MM.1S (cell line): ENCODE results near the gene AP4S1.

ENCODE experiments used
- DNase-seq: peaks from one replicate; pipeline ENCODE4 v3.0.0-alpha.2; 2015
- H2AFZ ChIP-seq: fragments of 300-600 bp; sonication (generic); 2 replicates; pipeline ENCODE4 v1.6.0; 2016; ENCODE audit warnings: antibody characterized with exemption, low read length
- H3F3A ChIP-seq: fragments of 300-600 bp; sonication (generic); 2 replicates; pipeline ENCODE4 v1.6.1; 2016; ENCODE audit warnings: mild to moderate bottlenecking, antibody characterized with exemption, low read length, moderate library complexity, mixed read lengths; ENCODE audit not compliant: insufficient read depth
- H3K27ac ChIP-seq: fragments of 300-600 bp; sonication (generic); 2 replicates; pipeline ENCODE4 v1.5.1; 2016; ENCODE audit warnings: mild to moderate bottlenecking, low read length
- H3K27me3 ChIP-seq: fragments of 300-600 bp; sonication (generic); replicated peaks from 2 replicates; pipeline ENCODE4 v1.6.0; 2016; ENCODE audit warnings: low read length; ENCODE audit not compliant: insufficient read depth
- H3K36me3 ChIP-seq: fragments of 300-600 bp; sonication (generic); replicated peaks from 2 replicates; pipeline ENCODE4 v1.6.1; 2016; ENCODE audit warnings: mild to moderate bottlenecking, low read length, mixed read lengths; ENCODE audit not compliant: insufficient read depth
- H3K4me1 ChIP-seq: fragments of 300-600 bp; sonication (generic); 2 replicates; pipeline ENCODE4 v1.6.1; 2016; ENCODE audit warnings: low read length, mixed read lengths
- H3K4me2 ChIP-seq: fragments of 300-600 bp; sonication (generic); 2 replicates; pipeline ENCODE4 v1.6.0; 2016; ENCODE audit warnings: low read depth, low read length
- H3K4me3 ChIP-seq: fragments of 300-600 bp; sonication (generic); 2 replicates; pipeline ENCODE4 v1.5.1; 2016; ENCODE audit warnings: low read length, mixed read lengths
- H3K79me2 ChIP-seq: fragments of 300-600 bp; sonication (generic); 2 replicates; pipeline ENCODE4 v1.6.1; 2016; ENCODE audit warnings: mixed run types, low read length, mixed read lengths
- H3K9ac ChIP-seq: fragments of 300-600 bp; sonication (generic); 2 replicates; pipeline ENCODE4 v1.6.1; 2016; ENCODE audit warnings: low read length, mixed read lengths
- H3K9me2 ChIP-seq: fragments of 300-600 bp; sonication (generic); replicated peaks from 2 replicates; pipeline ENCODE4 v1.6.1; 2016; ENCODE audit warnings: mild to moderate bottlenecking, low read length, mixed read lengths; ENCODE audit not compliant: insufficient read depth
- H3K9me3 ChIP-seq: fragments of 300-600 bp; sonication (generic); replicated peaks from 2 replicates; pipeline ENCODE4 v1.6.1; 2016; ENCODE audit warnings: mild to moderate bottlenecking, low read length, mixed read lengths; ENCODE audit not compliant: insufficient read depth
- H4K20me1 ChIP-seq: fragments of 300-600 bp; sonication (generic); 2 replicates; pipeline ENCODE4 v1.6.1; 2016; ENCODE audit warnings: mild to moderate bottlenecking, low read length, moderate library complexity, mixed read lengths; ENCODE audit not compliant: insufficient read depth
- CTCF ChIP-seq: fragments of 300-600 bp; sonication (generic); IDR thresholded peaks from 2 replicates; pipeline ENCODE4 v1.5.1; 2016; ENCODE audit warnings: antibody characterized with exemption, low read length, mixed read lengths
- EZH2 ChIP-seq: fragments of 300-600 bp; sonication (generic); optimal IDR thresholded peaks from 2 replicates; pipeline ENCODE3; 2017; ENCODE audit warnings: low read depth, mild to moderate bottlenecking, antibody characterized with exemption, low read length, mixed read lengths
- EZH2phosphoT487 ChIP-seq: fragments of 300-600 bp; sonication (generic); IDR thresholded peaks from 2 replicates; pipeline ENCODE4 v1.6.1; 2018; ENCODE audit warnings: antibody characterized with exemption, low read length

AP4S1 gene

GRCh38 chr14:31022386-31022785 is 3.1 kb upstream of the AP4S1 start:
- H4K20me1 ChIP-seq, result no peaks in the 10 kb centered on the region

GRCh38 chr14:31024010-31024480 is 1.4 kb upstream of the AP4S1 start:
- H3K9me2 ChIP-seq, result no peaks in the 10 kb centered on the region
- no peaks in the 10 kb centered on the region for H4K20me1 ChIP-seq
- no peaks in the 10 kb centered on the region for H3K36me3 ChIP-seq
- no peak overlapping the region; the same call in 1 of the 2 replicates for H3K9ac ChIP-seq
- H3K27ac ChIP-seq, result no peak overlapping the region
- no peaks in the 10 kb centered on the region for H3K4me1 ChIP-seq
- no peak overlapping the region for H2AFZ ChIP-seq
- H3K4me2 ChIP-seq, result peak overlapping the region; percentile 51; the same call in 1 of the 2 replicates
- DNase-seq, result no peak
- peaks cover 54% of the 10 kb centered on the region for H3K79me2 ChIP-seq
- H3K4me3 ChIP-seq, result peak overlapping the region; percentile 80; the same call in 1 of the 2 replicates
- H3K9me3 ChIP-seq, result no peaks in the 10 kb centered on the region
- peaks cover 12% of the 10 kb centered on the region for H3F3A ChIP-seq
- TF ChIP-seq CTCF (no peak), EZH2 (no peak), EZH2phosphoT487 (no peak)
- H3K27me3 ChIP-seq, result no peaks in the 10 kb centered on the region

More at GRCh38 chr14:31022386-31022785, 3.1 kb upstream of the AP4S1 start:
- no peaks in the 10 kb centered on the region for H3K27me3 ChIP-seq
- H3K79me2 ChIP-seq, result peaks cover 61% of the 10 kb centered on the region
- no peak overlapping the region for H3K27ac ChIP-seq
- H3K9me3 ChIP-seq, result no peaks in the 10 kb centered on the region
- H3K9ac ChIP-seq, result no peak overlapping the region
- no peak overlapping the region for H2AFZ ChIP-seq
- no peak for DNase-seq
- peaks cover 9% of the 10 kb centered on the region for H3F3A ChIP-seq
- no peaks in the 10 kb centered on the region for H3K4me1 ChIP-seq
- no peak overlapping the region for H3K4me2 ChIP-seq
- H3K4me3 ChIP-seq, result no peak overlapping the region
- H3K9me2 ChIP-seq, result no peaks in the 10 kb centered on the region
- TF ChIP-seq CTCF, result no peak
- TF ChIP-seq EZH2, result no peak
- TF ChIP-seq EZH2phosphoT487, result no peak
- H3K36me3 ChIP-seq, result no peaks in the 10 kb centered on the region

DNA sequence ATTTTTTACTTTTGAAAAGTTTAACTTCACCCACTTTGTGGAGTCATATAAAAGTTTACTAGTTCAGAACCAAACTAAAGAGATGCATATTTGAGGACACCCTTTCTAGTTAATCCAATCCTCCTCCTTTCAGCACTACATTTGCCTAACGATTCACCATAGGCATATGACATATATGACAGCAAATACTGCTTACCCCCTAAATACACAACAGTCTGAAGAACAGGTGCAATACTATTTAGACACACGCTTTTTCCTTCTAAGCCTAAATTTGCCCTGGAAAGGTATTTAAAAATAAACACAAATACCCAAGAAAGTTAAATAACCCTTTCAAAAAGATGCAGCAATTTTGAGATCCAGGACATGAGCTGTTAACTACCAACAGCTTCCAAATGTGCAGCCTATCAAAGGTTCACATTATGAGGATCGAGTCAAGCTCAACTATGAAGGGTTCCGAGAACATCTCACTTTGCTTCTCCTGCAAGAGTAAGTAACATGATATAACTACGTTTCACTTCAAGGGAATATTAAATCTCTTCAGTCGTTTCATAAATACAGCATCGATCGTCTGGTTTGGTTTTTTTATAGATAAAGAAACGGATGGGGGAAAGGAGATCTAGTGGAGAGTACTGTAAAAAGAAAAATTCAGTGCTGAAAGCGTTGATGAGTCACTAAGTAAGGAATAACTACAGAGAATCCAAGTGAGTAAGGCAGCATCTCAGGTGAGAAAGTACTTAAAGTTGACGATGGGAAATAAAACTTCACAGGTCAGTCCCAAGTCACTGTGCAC is 677 bp upstream of the AP4S1 start:
- peak overlapping the region; percentile 80 for H3K4me3 ChIP-seq
- no peaks in the 10 kb centered on the region for H3K9me2 ChIP-seq
- H3K4me2 ChIP-seq, result peak overlapping the region; percentile 51
- no peaks in the 10 kb centered on the region for H3K4me1 ChIP-seq
- peak overlapping the region; percentile 80 for H3K9ac ChIP-seq
- peaks cover 12% of the 10 kb centered on the region for H3F3A ChIP-seq
- H3K36me3 ChIP-seq, result no peaks in the 10 kb centered on the region
- H3K79me2 ChIP-seq, result peaks cover 54% of the 10 kb centered on the region
- TF ChIP-seq EZH2 (no peak), CTCF (no peak), EZH2phosphoT487 (no peak)
- peak overlapping the region; percentile 93; the same call in 1 of the 2 replicates for H3K27ac ChIP-seq
- H2AFZ ChIP-seq, result peak overlapping the region; percentile 61; the same call in 1 of the 2 replicates
- no peaks in the 10 kb centered on the region for H3K27me3 ChIP-seq
- no peaks in the 10 kb centered on the region for H4K20me1 ChIP-seq
- no peak for DNase-seq
- H3K9me3 ChIP-seq, result no peaks in the 10 kb centered on the region
